GM23338 (cell line): ENCODE data around the gene CD19. TPM values are rescaled to one million over a fixed set of nuclear protein-coding genes. Genes with fewer than 3 reads are reported as not detected.

ENCODE experiments used
- ATAC-seq: fragments of 200-7000 bp; cut with Tn5 transposase; 3 replicates; pipeline ENCODE4 v1.9.1; 2020
- DNase-seq: peaks from one replicate; pipeline ENCODE4 v3.0.0-alpha.2; 2015; ENCODE audit warnings: low spot score
- H2AFZ ChIP-seq: fragments of 200-600 bp; sonication (generic); 2 replicates; pipeline ENCODE4 v1.8.0; 2016; ENCODE audit warnings: antibody characterized with exemption, mild to moderate bottlenecking, moderate library complexity
- H3F3A ChIP-seq: fragments of 200-600 bp; sonication (generic); replicated peaks from 2 replicates; pipeline ENCODE4 v1.8.0; 2017; ENCODE audit warnings: antibody characterized with exemption, mixed run types, low read depth
- H3K27ac ChIP-seq: fragments of 200-600 bp; sonication (generic); 2 replicates; pipeline ENCODE4 v1.6.1; 2016; ENCODE audit warnings: low read depth
- H3K27me3 ChIP-seq: fragments of 200-600 bp; sonication (generic); 2 replicates; pipeline ENCODE4 v1.8.0; 2016; ENCODE audit warnings: mild to moderate bottlenecking, mixed run types, moderate library complexity; ENCODE audit not compliant: insufficient read depth
- H3K36me3 ChIP-seq: fragments of 200-600 bp; sonication (generic); 2 replicates; pipeline ENCODE4 v1.8.0; 2016; ENCODE audit warnings: mild to moderate bottlenecking; ENCODE audit not compliant: insufficient read depth
- H3K4me1 ChIP-seq: fragments of 200-600 bp; sonication (generic); 2 replicates; pipeline ENCODE4 v1.8.0; 2016; ENCODE audit warnings: mild to moderate bottlenecking, moderate library complexity; ENCODE audit not compliant: insufficient read depth
- H3K4me2 ChIP-seq: fragments of 200-600 bp; sonication (generic); 2 replicates; pipeline ENCODE4 v1.7.1; 2017; ENCODE audit warnings: mixed run types
- H3K4me3 ChIP-seq: fragments of 200-600 bp; sonication (generic); 2 replicates; pipeline ENCODE4 v1.6.1; 2016; ENCODE audit warnings: mixed run types
- H3K79me2 ChIP-seq: fragments of 200-600 bp; sonication (generic); replicated peaks from 2 replicates; pipeline ENCODE4 v1.8.0; 2017; ENCODE audit warnings: mild to moderate bottlenecking; ENCODE audit not compliant: insufficient read depth
- H3K9me2 ChIP-seq: fragments of 200-600 bp; sonication (generic); 2 replicates; pipeline ENCODE4 v1.8.0; 2017; ENCODE audit not compliant: insufficient read depth
- H4K20me1 ChIP-seq: fragments of 200-600 bp; sonication (generic); replicated peaks from 2 replicates; pipeline ENCODE4 v1.8.0; 2017; ENCODE audit warnings: mild to moderate bottlenecking; ENCODE audit not compliant: insufficient read depth
- H3K27ac Mint-ChIP-seq: 2 replicates; pipeline ENCODE4 v1.8.0; 2020; ENCODE audit warnings: inconsistent platforms, mild to moderate bottlenecking, moderate library complexity, mixed read lengths
- H3K27me3 Mint-ChIP-seq: 3 replicates; pipeline ENCODE4 v1.8.0; 2022; ENCODE audit warnings: low read depth, mild to moderate bottlenecking, moderate library complexity, mixed read lengths, inconsistent platforms; ENCODE audit not compliant: insufficient read depth, poor library complexity
- H3K36me3 Mint-ChIP-seq: 3 replicates; pipeline ENCODE4 v1.8.0; 2021; ENCODE audit warnings: low read depth, mild to moderate bottlenecking, inconsistent platforms, moderate library complexity, mixed read lengths
- H3K4me1 Mint-ChIP-seq: 3 replicates; pipeline ENCODE4 v1.8.0; 2020; ENCODE audit warnings: mild to moderate bottlenecking, inconsistent platforms, mixed read lengths
- H3K4me3 Mint-ChIP-seq: 3 replicates; pipeline ENCODE4 v1.8.0; 2021; ENCODE audit warnings: moderate library complexity, mild to moderate bottlenecking, inconsistent platforms, mixed read lengths
- H3K9me3 Mint-ChIP-seq: 3 replicates; pipeline ENCODE4 v1.8.0; 2020; ENCODE audit warnings: moderate library complexity, mild to moderate bottlenecking, inconsistent platforms, mixed read lengths
- CREB1 ChIP-seq: fragments of 250-450 bp; sonication (Bioruptor Pico); IDR thresholded peaks from 2 replicates; pipeline ENCODE4 v1.5.0; 2020; ENCODE audit warnings: low read depth, mild to moderate bottlenecking, moderate library complexity
- CTCF ChIP-seq, 2 experiments: fragments of 200-600 bp in 1 of 2; sonication (generic) in 1 of 2; conservative IDR thresholded peaks; 2 replicates each; pipeline versions ENCODE4 v1.5.1 to v1.6.1; 2016 to 2017; ENCODE audit warnings: antibody characterized with exemption in 2 of 2, low read depth in 2 of 2, mild to moderate bottlenecking in 2 of 2, moderate library complexity in 1 of 2
- ETS1 ChIP-seq: IDR thresholded peaks from 2 replicates; pipeline ENCODE4 v1.6.1; 2016; ENCODE audit warnings: antibody characterized with exemption
- EZH2 ChIP-seq: fragments of 200-600 bp; sonication (generic); IDR thresholded peaks from one replicate; pipeline ENCODE4 v1.8.0; 2017; ENCODE audit warnings: antibody characterized with exemption, mild to moderate bottlenecking, low read depth; ENCODE audit not compliant: unreplicated experiment
- EZH2phosphoT487 ChIP-seq: fragments of 200-600 bp; sonication (generic); IDR thresholded peaks from one replicate; pipeline ENCODE4 v1.8.1; 2018; ENCODE audit warnings: antibody characterized with exemption; ENCODE audit not compliant: unreplicated experiment
- JUNB ChIP-seq: IDR thresholded peaks from one replicate; pipeline ENCODE4 v1.6.1; 2016; ENCODE audit warnings: antibody characterized with exemption; ENCODE audit not compliant: unreplicated experiment
- NANOG ChIP-seq: IDR thresholded peaks from 2 replicates; pipeline ENCODE4 v1.6.1; 2016; ENCODE audit warnings: antibody characterized with exemption, borderline replicate concordance
- POLR2AphosphoS5 ChIP-seq: IDR thresholded peaks from 2 replicates; pipeline ENCODE4 v1.6.1; 2016; ENCODE audit warnings: antibody characterized with exemption, low read depth
- REST ChIP-seq: IDR thresholded peaks from one replicate; pipeline ENCODE4 v1.6.1; 2018; ENCODE audit warnings: antibody characterized with exemption; ENCODE audit not compliant: unreplicated experiment
- STAT1 ChIP-seq: IDR thresholded peaks from one replicate; pipeline ENCODE4 v1.6.1; 2016; ENCODE audit warnings: antibody characterized with exemption; ENCODE audit not compliant: unreplicated experiment
- ZNF114 ChIP-seq: fragments of 250-450 bp; sonication (Bioruptor Pico); IDR thresholded peaks from 2 replicates; pipeline ENCODE4 v1.5.0; 2020; ENCODE audit warnings: mild to moderate bottlenecking, moderate library complexity
- ZNF331 ChIP-seq: fragments of 250-450 bp; sonication (Bioruptor Pico); IDR thresholded peaks from 2 replicates; pipeline ENCODE4 v1.5.0; 2020; ENCODE audit warnings: low read depth, mild to moderate bottlenecking, moderate library complexity
- ZNF462 ChIP-seq: fragments of 250-450 bp; sonication (Bioruptor Pico); IDR thresholded peaks from 2 replicates; pipeline ENCODE4 v1.5.0; 2020; ENCODE audit warnings: mild to moderate bottlenecking, moderate library complexity
- polyA plus RNA-seq: library from polyadenylated mRNA; unstranded; fragments of >200 nt; fragmentation: Nextera tagmentation; extraction: Ambion mirVana; gene quantifications from 2 replicates; pipeline ENCODE4 v1.2.1, GENCODE V29; 2016
- total RNA-seq: library from RNA; depleted of rRNA; stranded (reverse); fragments of >200 nt; shearing (Covaris generic); gene quantifications from 2 replicates; pipeline ENCODE4 v1.2.3, GENCODE V29; 2014

Gene CD19
- total and polyA plus RNA-seq, 2 experiments from 2014 or later: 0.83 to 1.9 TPM

- H3K79me2 ChIP-seq: no peaks in the 10 kb centered on the region
- Mint-ChIP-seq H3K36me3 (peaks cover 3% of the 10 kb centered on the region; the same call in 1 of the 3 replicates), H3K4me3 (no peak overlapping the region; the same call in 2 of the 3 replicates), H3K9me3 (no peaks in the 10 kb centered on the region), H3K4me1 (no peaks in the 10 kb centered on the region), H3K27ac (no peak overlapping the region), H3K27me3 (peaks cover 3% of the 10 kb centered on the region)
- H3K27me3 ChIP-seq: no peaks in the 10 kb centered on the region
- no peaks in the 10 kb centered on the region for H3F3A ChIP-seq
- no peaks in the 10 kb centered on the region for H3K9me2 ChIP-seq
- TF ChIP-seq STAT1 (no peak), CTCF (conservative IDR thresholded peaks at IDR 0.05; ENCODE audit: low read depth in 2 of 2) (no peak), POLR2AphosphoS5 (no peak), EZH2phosphoT487 (no peak), JUNB (no peak), ZNF331 (no peak), ZNF114 (CRISPR knock-in tag) (no peak), ETS1 (no peak), REST (no peak), CREB1 (CRISPR knock-in tag) (no peak), ZNF462 (CRISPR knock-in tag) (no peak), EZH2 (no peak), NANOG (no peak)
- no peak overlapping the region for H2AFZ ChIP-seq
- no peaks in the 10 kb centered on the region; the same call in 1 of the 2 replicates for H4K20me1 ChIP-seq
- no peak for DNase-seq
- H3K4me2 ChIP-seq: no peak overlapping the region
- H3K36me3 ChIP-seq: no peaks in the 10 kb centered on the region
- H3K4me3 ChIP-seq: no peak overlapping the region
- no peak overlapping the region for H3K27ac ChIP-seq
- H3K4me1 ChIP-seq: no peaks in the 10 kb centered on the region
- no peak for ATAC-seq
Observed at GRCh38 chr16:28891964-28892890, 39.5 kb upstream of the CD19 start.
